HepG2 (cell line): Measurements from ENCODE around the gene SNAPIN. TPM values are rescaled to one million over a fixed set of nuclear protein-coding genes. Genes with fewer than 3 reads are reported as not detected.

Experiments used
- ATM ChIP-seq: fragments of 450-650 bp; IDR thresholded peaks from 2 replicates; pipeline ENCODE4 v1.7.1; 2017; ENCODE audit warnings: mild to moderate bottlenecking, borderline replicate concordance
- CCDC6 ChIP-seq: sonication (generic); formaldehyde crosslinking; IDR thresholded peaks from 2 replicates; pipeline ENCODE4 v1.8.1; 2022; ENCODE audit warnings: mild to moderate bottlenecking, missing genetic modification reagents, moderate library complexity
- DMAP1 ChIP-seq: IDR thresholded peaks from 2 replicates; pipeline ENCODE4 v1.6.1; 2016
- EHMT2 ChIP-seq: fragments of 200-600 bp; sonication (generic); IDR thresholded peaks from 2 replicates; pipeline ENCODE4 v1.7.0; 2017; ENCODE audit warnings: antibody characterized with exemption, low read depth, low read length, borderline replicate concordance
- FIP1L1 ChIP-seq: fragments of 200-400 bp; formaldehyde crosslinking; IDR thresholded peaks from 2 replicates; pipeline ENCODE4 v1.6.1; 2018; ENCODE audit warnings: low read depth, mild to moderate bottlenecking, low read length, moderate library complexity, borderline replicate concordance; ENCODE audit not compliant: insufficient read depth
- KDM3A ChIP-seq: IDR thresholded peaks from 2 replicates; pipeline ENCODE4 v1.6.1; 2018; ENCODE audit warnings: low read depth, missing compliant biosample characterization
- NCOA1 ChIP-seq: sonication (generic); formaldehyde crosslinking; IDR thresholded peaks from 2 replicates; pipeline ENCODE4 v1.9.0; 2021; ENCODE audit warnings: missing genetic modification reagents
- NFYC ChIP-seq: IDR thresholded peaks from 2 replicates; pipeline ENCODE4 v1.6.1; 2016; ENCODE audit warnings: missing genetic modification reagents, missing compliant biosample characterization
- SSRP1 ChIP-seq: IDR thresholded peaks from 2 replicates; pipeline ENCODE4 v1.6.1; 2016; ENCODE audit warnings: control low read depth
- STAT5B ChIP-seq: sonication (generic); formaldehyde crosslinking; IDR thresholded peaks from 2 replicates; pipeline ENCODE4 v1.4.0; 2020; ENCODE audit warnings: missing genetic modification reagents
- XRCC5 ChIP-seq: fragments of 200-400 bp; formaldehyde crosslinking; optimal IDR thresholded peaks from 2 replicates; pipeline ENCODE3; 2017; ENCODE audit warnings: mild to moderate bottlenecking, low read length
- ZBTB3 ChIP-seq: sonication (generic); formaldehyde crosslinking; IDR thresholded peaks from 2 replicates; pipeline ENCODE4 v1.4.0; 2020; ENCODE audit warnings: low read depth, mild to moderate bottlenecking, moderate library complexity, missing genetic modification reagents, borderline replicate concordance
- ZNF12 ChIP-seq: sonication (generic); formaldehyde crosslinking; IDR thresholded peaks from 2 replicates; pipeline ENCODE4 v1.5.0; 2020; ENCODE audit warnings: missing genetic modification reagents
- ZNF143 ChIP-seq: sonication (generic); formaldehyde crosslinking; IDR thresholded peaks from 2 replicates; pipeline ENCODE4 v1.4.0; 2020; ENCODE audit warnings: missing genetic modification reagents
- ZNF253 ChIP-seq: sonication (generic); formaldehyde crosslinking; IDR thresholded peaks from 2 replicates; pipeline ENCODE4 v1.8.0; 2022; ENCODE audit warnings: mild to moderate bottlenecking, missing genetic modification reagents, borderline replicate concordance
- ZNF282 ChIP-seq: fragments of 450-650 bp; IDR thresholded peaks from 2 replicates; pipeline ENCODE4 v1.6.1; 2018; ENCODE audit not compliant: partially characterized antibody
- ZNF431 ChIP-seq: sonication (generic); formaldehyde crosslinking; IDR thresholded peaks from 2 replicates; pipeline ENCODE4 v1.9.0; 2022; ENCODE audit warnings: missing genetic modification reagents, low read depth, mild to moderate bottlenecking, borderline replicate concordance
- ZNF703 ChIP-seq: sonication (generic); formaldehyde crosslinking; IDR thresholded peaks from 2 replicates; pipeline ENCODE4 v1.5.1; 2020; ENCODE audit warnings: missing genetic modification reagents, mild to moderate bottlenecking, moderate library complexity, borderline replicate concordance
- ZNF709 ChIP-seq: sonication (generic); formaldehyde crosslinking; IDR thresholded peaks from 2 replicates; pipeline ENCODE4 v1.5.0; 2020; ENCODE audit warnings: mild to moderate bottlenecking, missing genetic modification reagents
- ZNF850 ChIP-seq: sonication (generic); formaldehyde crosslinking; conservative IDR thresholded peaks from 2 replicates; pipeline ENCODE4 v1.9.0; 2021; ENCODE audit warnings: mild to moderate bottlenecking, missing genetic modification reagents
- polyA plus RNA-seq, 8 experiments: library from polyadenylated mRNA; depleted of rRNA in 3 of 8; stranded (reverse) in 7 of 8; unstranded in 1 of 8; fragments of >200 nt; fragmentation: Illumina TruSeq in 4 of 8; extraction: Trizol in 4 of 8; gene quantifications; 2 replicates each; pipeline versions ENCODE4 v1.2.1 to v1.2.3, GENCODE V29; 2011 to 2016; ENCODE audit warnings: low read depth in 4 of 8, missing spikeins in 1 of 8, mixed read lengths in 1 of 8; ENCODE audit not compliant: insufficient read depth in 1 of 8
- total RNA-seq, 5 experiments: library from RNA; depleted of rRNA; stranded (reverse); fragments of >200 nt; fragmentation: Illumina TruSeq; extraction: Trizol; gene quantifications; 2 replicates each; pipeline ENCODE4 v1.2.3, GENCODE V29; 2016; ENCODE audit warnings: low read depth in 1 of 5
- TF ChIP-seq, protein P1 (sequence below): sonication (generic); formaldehyde crosslinking; IDR thresholded peaks from 2 replicates; pipeline ENCODE4 v1.4.0; 2020; ENCODE audit warnings: missing genetic modification reagents
- TF ChIP-seq, protein P2 (sequence below): sonication (generic); formaldehyde crosslinking; IDR thresholded peaks from 2 replicates; pipeline ENCODE4 v1.8.0; 2022; ENCODE audit warnings: low read depth, missing genetic modification reagents
- TF ChIP-seq, protein P3 (sequence below): sonication (generic); formaldehyde crosslinking; IDR thresholded peaks from 2 replicates; pipeline ENCODE4 v1.5.1; 2020; ENCODE audit warnings: missing genetic modification reagents, mild to moderate bottlenecking, borderline replicate concordance
- TF ChIP-seq, protein P4 (sequence below): sonication (generic); formaldehyde crosslinking; conservative IDR thresholded peaks from 2 replicates; pipeline ENCODE4 v1.8.0; 2022; ENCODE audit warnings: low read depth, missing genetic modification reagents

The SNAPIN gene
- total and polyA plus RNA-seq, 2 of the 13 experiments (the other 11 are each of a cell fraction or from before 2014, with no cell fraction given), result 23.9 to 25.7 TPM

DNA sequence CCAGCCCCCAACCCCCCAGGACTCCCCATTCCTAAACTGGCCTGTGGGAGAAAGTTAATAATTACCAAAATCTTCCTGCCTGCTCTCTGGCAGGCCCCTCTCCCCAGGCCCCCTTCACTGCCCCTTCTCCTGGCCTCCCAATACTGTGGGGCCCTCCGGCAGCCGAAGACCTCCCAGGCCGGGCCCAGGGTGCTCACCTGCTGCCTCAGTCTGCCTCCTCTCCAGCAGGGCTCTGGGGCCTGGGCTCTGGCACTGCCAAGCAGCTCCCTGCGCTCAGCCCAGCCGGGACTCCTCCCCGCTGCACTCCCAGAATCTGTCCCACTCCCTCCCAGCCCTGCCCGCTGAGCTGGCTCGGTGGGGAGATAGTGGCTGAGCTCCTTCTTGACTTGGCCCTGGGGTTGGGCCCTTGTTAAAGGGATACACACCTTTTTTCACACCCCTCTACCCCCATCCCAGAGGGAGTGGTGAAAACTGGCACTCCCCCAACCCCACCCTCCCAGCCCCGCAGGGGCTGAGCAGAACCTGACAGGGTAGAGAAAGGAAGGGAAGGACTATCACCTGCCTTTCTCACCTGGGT, 45.7 kb upstream of the SNAPIN start, which contains the start of gene S100A16 (continued):
- TF ChIP-seq, protein P1, sequence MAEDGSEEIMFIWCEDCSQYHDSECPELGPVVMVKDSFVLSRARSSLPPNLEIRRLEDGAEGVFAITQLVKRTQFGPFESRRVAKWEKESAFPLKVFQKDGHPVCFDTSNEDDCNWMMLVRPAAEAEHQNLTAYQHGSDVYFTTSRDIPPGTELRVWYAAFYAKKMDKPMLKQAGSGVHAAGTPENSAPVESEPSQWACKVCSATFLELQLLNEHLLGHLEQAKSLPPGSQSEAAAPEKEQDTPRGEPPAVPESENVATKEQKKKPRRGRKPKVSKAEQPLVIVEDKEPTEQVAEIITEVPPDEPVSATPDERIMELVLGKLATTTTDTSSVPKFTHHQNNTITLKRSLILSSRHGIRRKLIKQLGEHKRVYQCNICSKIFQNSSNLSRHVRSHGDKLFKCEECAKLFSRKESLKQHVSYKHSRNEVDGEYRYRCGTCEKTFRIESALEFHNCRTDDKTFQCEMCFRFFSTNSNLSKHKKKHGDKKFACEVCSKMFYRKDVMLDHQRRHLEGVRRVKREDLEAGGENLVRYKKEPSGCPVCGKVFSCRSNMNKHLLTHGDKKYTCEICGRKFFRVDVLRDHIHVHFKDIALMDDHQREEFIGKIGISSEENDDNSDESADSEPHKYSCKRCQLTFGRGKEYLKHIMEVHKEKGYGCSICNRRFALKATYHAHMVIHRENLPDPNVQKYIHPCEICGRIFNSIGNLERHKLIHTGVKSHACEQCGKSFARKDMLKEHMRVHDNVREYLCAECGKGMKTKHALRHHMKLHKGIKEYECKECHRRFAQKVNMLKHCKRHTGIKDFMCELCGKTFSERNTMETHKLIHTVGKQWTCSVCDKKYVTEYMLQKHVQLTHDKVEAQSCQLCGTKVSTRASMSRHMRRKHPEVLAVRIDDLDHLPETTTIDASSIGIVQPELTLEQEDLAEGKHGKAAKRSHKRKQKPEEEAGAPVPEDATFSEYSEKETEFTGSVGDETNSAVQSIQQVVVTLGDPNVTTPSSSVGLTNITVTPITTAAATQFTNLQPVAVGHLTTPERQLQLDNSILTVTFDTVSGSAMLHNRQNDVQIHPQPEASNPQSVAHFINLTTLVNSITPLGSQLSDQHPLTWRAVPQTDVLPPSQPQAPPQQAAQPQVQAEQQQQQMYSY (CRISPR knock-in tag), result no peak
- TF ChIP-seq ZNF143 (CRISPR knock-in tag) (no peak), ZNF850 (CRISPR knock-in tag) (no peak), EHMT2 (no peak), FIP1L1 (no peak), ZNF282 (no peak), KDM3A (CRISPR knock-in tag) (no peak), ATM (no peak), ZNF703 (CRISPR knock-in tag) (0 out of 2 replicates have a peak, but pooled peaks have one; percentile 43), ZNF253 (no peak), ZNF709 (CRISPR knock-in tag) (no peak), SSRP1 (CRISPR knock-in tag) (no peak), NFYC (no peak), DMAP1 (CRISPR knock-in tag) (no peak), ZNF431 (no peak), STAT5B (CRISPR knock-in tag) (no peak), XRCC5 (no peak), NCOA1 (CRISPR knock-in tag) (no peak), CCDC6 (CRISPR knock-in tag) (no peak), ZNF12 (CRISPR knock-in tag) (no peak), ZBTB3 (no peak)
- TF ChIP-seq, protein P2, sequence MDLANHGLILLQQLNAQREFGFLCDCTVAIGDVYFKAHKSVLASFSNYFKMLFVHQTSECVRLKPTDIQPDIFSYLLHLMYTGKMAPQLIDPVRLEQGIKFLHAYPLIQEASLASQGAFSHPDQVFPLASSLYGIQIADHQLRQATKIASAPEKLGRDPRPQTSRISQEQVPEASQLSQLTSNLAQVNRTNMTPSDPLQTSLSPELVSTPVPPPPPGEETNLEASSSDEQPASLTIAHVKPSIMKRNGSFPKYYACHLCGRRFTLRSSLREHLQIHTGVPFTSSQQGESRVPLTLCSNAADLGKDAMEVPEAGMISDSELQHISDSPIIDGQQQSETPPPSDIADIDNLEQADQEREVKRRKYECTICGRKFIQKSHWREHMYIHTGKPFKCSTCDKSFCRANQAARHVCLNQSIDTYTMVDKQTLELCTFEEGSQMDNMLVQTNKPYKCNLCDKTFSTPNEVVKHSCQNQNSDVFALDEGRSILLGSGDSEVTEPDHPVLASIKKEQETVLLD (CRISPR knock-in tag), result no peak
- TF ChIP-seq, protein P3, sequence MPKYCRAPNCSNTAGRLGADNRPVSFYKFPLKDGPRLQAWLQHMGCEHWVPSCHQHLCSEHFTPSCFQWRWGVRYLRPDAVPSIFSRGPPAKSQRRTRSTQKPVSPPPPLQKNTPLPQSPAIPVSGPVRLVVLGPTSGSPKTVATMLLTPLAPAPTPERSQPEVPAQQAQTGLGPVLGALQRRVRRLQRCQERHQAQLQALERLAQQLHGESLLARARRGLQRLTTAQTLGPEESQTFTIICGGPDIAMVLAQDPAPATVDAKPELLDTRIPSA (CRISPR knock-in tag), result no peak
- TF ChIP-seq, protein P4, sequence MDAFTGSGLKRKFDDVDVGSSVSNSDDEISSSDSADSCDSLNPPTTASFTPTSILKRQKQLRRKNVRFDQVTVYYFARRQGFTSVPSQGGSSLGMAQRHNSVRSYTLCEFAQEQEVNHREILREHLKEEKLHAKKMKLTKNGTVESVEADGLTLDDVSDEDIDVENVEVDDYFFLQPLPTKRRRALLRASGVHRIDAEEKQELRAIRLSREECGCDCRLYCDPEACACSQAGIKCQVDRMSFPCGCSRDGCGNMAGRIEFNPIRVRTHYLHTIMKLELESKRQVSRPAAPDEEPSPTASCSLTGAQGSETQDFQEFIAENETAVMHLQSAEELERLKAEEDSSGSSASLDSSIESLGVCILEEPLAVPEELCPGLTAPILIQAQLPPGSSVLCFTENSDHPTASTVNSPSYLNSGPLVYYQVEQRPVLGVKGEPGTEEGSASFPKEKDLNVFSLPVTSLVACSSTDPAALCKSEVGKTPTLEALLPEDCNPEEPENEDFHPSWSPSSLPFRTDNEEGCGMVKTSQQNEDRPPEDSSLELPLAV, result no peak
